Measurements from ENCODE around the gene DNAJC15.
"Not testable (repeated sequence)": the region's sequence is repeated elsewhere in the genome, so short reads cannot be mapped to it uniquely, and the experiment has no call there.

The DNAJC15 gene

GRCh38 chr13:43005460-43006236 is 17.7 kb upstream of the DNAJC15 start:
- no peak for DNase-seq

- no peak for DNase-seq
These were observed 16.3 kb upstream of the DNAJC15 start for GRCh38 chr13:43006893-43007631.

- DNase-seq: no peak
These were observed 14.8 kb upstream of the DNAJC15 start for GRCh38 chr13:43008596-43008995.

- no peak for DNase-seq
These were observed 13.9 kb upstream of the DNAJC15 start for GRCh38 chr13:43009506-43009905.

- no peak for DNase-seq
These were observed 9.2 kb upstream of the DNAJC15 start for GRCh38 chr13:43014162-43014561.

GRCh38 chr13:43016226-43016625 is 7.2 kb upstream of the DNAJC15 start:
- DNase-seq: no peak

GRCh38 chr13:43019811-43020210 is 3.6 kb upstream of the DNAJC15 start:
- no peak for DNase-seq

GRCh38 chr13:43020794-43021193 is 2.6 kb upstream of the DNAJC15 start:
- DNase-seq: no peak

GRCh38 chr13:43021926-43022670 is 1.3 kb upstream of the DNAJC15 start:
- DNase-seq: no peak

- no peak for DNase-seq
These were observed 475 bp upstream of the DNAJC15 start for GRCh38 chr13:43022934-43023288.

- no peak for DNase-seq
These were observed 2.9 kb downstream of the DNAJC15 start for GRCh38 chr13:43026262-43026661.

GRCh38 chr13:43030548-43030947 is 7.2 kb downstream of the DNAJC15 start:
- no peak for DNase-seq

- no peak for DNase-seq
These were observed 8.5 kb downstream of the DNAJC15 start for GRCh38 chr13:43031881-43032280.

GRCh38 chr13:43033038-43033437 is 9.7 kb downstream of the DNAJC15 start:
- no peak for DNase-seq

- no peak for DNase-seq
These were observed 13.2 kb downstream of the DNAJC15 start for GRCh38 chr13:43036351-43037250.

GRCh38 chr13:43039966-43040365 is 16.6 kb downstream of the DNAJC15 start:
- no peak for DNase-seq

- DNase-seq: not testable (repeated sequence)
These were observed 17.4 kb downstream of the DNAJC15 start for GRCh38 chr13:43040581-43041368.

GRCh38 chr13:43041369-43041921 is 18.1 kb downstream of the DNAJC15 start:
- no peak for DNase-seq

- DNase-seq: no peak
These were observed 19.1 kb downstream of the DNAJC15 start for GRCh38 chr13:43042410-43042921.

- no peak for DNase-seq
These were observed 21.4 kb downstream of the DNAJC15 start for GRCh38 chr13:43044720-43045301.

GRCh38 chr13:43045302-43045773 is 22.0 kb downstream of the DNAJC15 start:
- DNase-seq: not testable (repeated sequence)

Measured in central memory CD4-positive, alpha-beta T cell (primary cell).